ENCODE measurements around the gene EFNA1.
"Not testable (repeated sequence)": the region's sequence is repeated elsewhere in the genome, so short reads cannot be mapped to it uniquely, and the experiment has no call there.

Gene EFNA1

GRCh38 chr1:155110381-155110780 lies 17.3 kb upstream of the EFNA1 start:
- Histone ChIP-seq H3K9me3 (ENCODE audit: insufficient read depth, low read length) (no peaks in the 10 kb centered on the region), H3K9ac (ENCODE audit: insufficient read length, low read depth) (no peak overlapping the region), H3K4me3 (ENCODE audit: insufficient read length, low read depth) (no peak overlapping the region), H3K4me1 (ENCODE audit: insufficient read depth, insufficient read length) (peaks cover 9% of the 10 kb centered on the region), H3K27me3 (ENCODE audit: insufficient read depth, insufficient read length) (no peaks in the 10 kb centered on the region), H3K36me3 (ENCODE audit: insufficient read depth, insufficient read length, low read length) (no peaks in the 10 kb centered on the region)
- TF ChIP-seq SUZ12 (IDR thresholded peaks at IDR 0.05; ENCODE audit: extremely low read depth, insufficient read depth, insufficient read length) (no peak), ZNF274 (IDR thresholded peaks at IDR 0.05; ENCODE audit: low read depth, low read length) (no peak), YY1 (IDR thresholded peaks at IDR 0.05; ENCODE audit: insufficient read depth, insufficient read length) (no peak)
- no peak for DNase-seq (ENCODE audit: low read depth, low spot score)

- H3K36me3 ChIP-seq (ENCODE audit: insufficient read depth, insufficient read length, low read length) = no peaks in the 10 kb centered on the region
- H3K9me3 ChIP-seq (ENCODE audit: insufficient read depth, low read length) = no peaks in the 10 kb centered on the region
- no peak overlapping the region for H3K4me3 ChIP-seq (ENCODE audit: insufficient read length, low read depth)
- no peaks in the 10 kb centered on the region for H3K27me3 ChIP-seq (ENCODE audit: insufficient read depth, insufficient read length)
- no peak for DNase-seq (ENCODE audit: low read depth, low spot score)
- TF ChIP-seq YY1 (IDR thresholded peaks at IDR 0.05; ENCODE audit: insufficient read depth, insufficient read length) (no peak), ZNF274 (IDR thresholded peaks at IDR 0.05; ENCODE audit: low read depth, low read length) (no peak), SUZ12 (IDR thresholded peaks at IDR 0.05; ENCODE audit: extremely low read depth, insufficient read depth, insufficient read length) (no peak)
- H3K9ac ChIP-seq (ENCODE audit: insufficient read length, low read depth) = no peak overlapping the region
- H3K4me1 ChIP-seq (ENCODE audit: insufficient read depth, insufficient read length) = peaks cover 9% of the 10 kb centered on the region
These were observed 16.9 kb upstream of the EFNA1 start for GRCh38 chr1:155110826-155111225.

GRCh38 chr1:155113450-155113980 lies 14.2 kb upstream of the EFNA1 start:
- DNase-seq (ENCODE audit: low read depth, low spot score) = no peak
- Histone ChIP-seq H3K4me3 (ENCODE audit: insufficient read length, low read depth) (no peak overlapping the region), H3K9me3 (ENCODE audit: insufficient read depth, low read length) (no peaks in the 10 kb centered on the region), H3K4me1 (ENCODE audit: insufficient read depth, insufficient read length) (peaks cover 7% of the 10 kb centered on the region), H3K27me3 (ENCODE audit: insufficient read depth, insufficient read length) (no peaks in the 10 kb centered on the region), H3K36me3 (ENCODE audit: insufficient read depth, insufficient read length, low read length) (no peaks in the 10 kb centered on the region), H3K9ac (ENCODE audit: insufficient read length, low read depth) (no peak overlapping the region)
- no peak for TF ChIP-seq ZNF274 (IDR thresholded peaks at IDR 0.05; ENCODE audit: low read depth, low read length)
- no peak for TF ChIP-seq SUZ12 (IDR thresholded peaks at IDR 0.05; ENCODE audit: extremely low read depth, insufficient read depth, insufficient read length)
- no peak for TF ChIP-seq YY1 (IDR thresholded peaks at IDR 0.05; ENCODE audit: insufficient read depth, insufficient read length)

GRCh38 chr1:155116113-155116764 lies 11.4 kb upstream of the EFNA1 start:
- Histone ChIP-seq H3K9ac (ENCODE audit: insufficient read length, low read depth) (no peak overlapping the region), H3K27me3 (ENCODE audit: insufficient read depth, insufficient read length) (peaks cover 15% of the 10 kb centered on the region), H3K36me3 (ENCODE audit: insufficient read depth, insufficient read length, low read length) (no peaks in the 10 kb centered on the region), H3K4me1 (ENCODE audit: insufficient read depth, insufficient read length) (peaks cover 7% of the 10 kb centered on the region), H3K9me3 (ENCODE audit: insufficient read depth, low read length) (no peaks in the 10 kb centered on the region), H3K4me3 (ENCODE audit: insufficient read length, low read depth) (no peak overlapping the region)
- TF ChIP-seq SUZ12 (IDR thresholded peaks at IDR 0.05; ENCODE audit: extremely low read depth, insufficient read depth, insufficient read length) (no peak), ZNF274 (IDR thresholded peaks at IDR 0.05; ENCODE audit: low read depth, low read length) (no peak), YY1 (IDR thresholded peaks at IDR 0.05; ENCODE audit: insufficient read depth, insufficient read length) (no peak)
- no peak for DNase-seq (ENCODE audit: low read depth, low spot score)

GRCh38 chr1:155117610-155118009 lies 10.1 kb upstream of the EFNA1 start:
- no peak overlapping the region for H3K4me3 ChIP-seq (ENCODE audit: insufficient read length, low read depth)
- no peak overlapping the region for H3K9ac ChIP-seq (ENCODE audit: insufficient read length, low read depth)
- peaks cover 25% of the 10 kb centered on the region for H3K27me3 ChIP-seq (ENCODE audit: insufficient read depth, insufficient read length)
- no peak for DNase-seq (ENCODE audit: low read depth, low spot score)
- no peaks in the 10 kb centered on the region for H3K9me3 ChIP-seq (ENCODE audit: insufficient read depth, low read length)
- H3K4me1 ChIP-seq (ENCODE audit: insufficient read depth, insufficient read length) = no peaks in the 10 kb centered on the region
- no peaks in the 10 kb centered on the region for H3K36me3 ChIP-seq (ENCODE audit: insufficient read depth, insufficient read length, low read length)
- TF ChIP-seq ZNF274 (IDR thresholded peaks at IDR 0.05; ENCODE audit: low read depth, low read length) = no peak
- no peak for TF ChIP-seq YY1 (IDR thresholded peaks at IDR 0.05; ENCODE audit: insufficient read depth, insufficient read length)
- TF ChIP-seq SUZ12 (IDR thresholded peaks at IDR 0.05; ENCODE audit: extremely low read depth, insufficient read depth, insufficient read length) = no peak

GRCh38 chr1:155118090-155118489 lies 9.6 kb upstream of the EFNA1 start:
- H3K9me3 ChIP-seq (ENCODE audit: insufficient read depth, low read length); H3K36me3 ChIP-seq (ENCODE audit: insufficient read depth, insufficient read length, low read length); H3K4me3 ChIP-seq (ENCODE audit: insufficient read length, low read depth); DNase-seq (ENCODE audit: low read depth, low spot score); H3K9ac ChIP-seq (ENCODE audit: insufficient read length, low read depth); H3K4me1 ChIP-seq (ENCODE audit: insufficient read depth, insufficient read length): not testable (repeated sequence)
- H3K27me3 ChIP-seq (ENCODE audit: insufficient read depth, insufficient read length) = peaks cover 29% of the 10 kb centered on the region

GRCh38 chr1:155120253-155120652 lies 7.4 kb upstream of the EFNA1 start:
- Histone ChIP-seq H3K9me3 (ENCODE audit: insufficient read depth, low read length) (no peaks in the 10 kb centered on the region), H3K9ac (ENCODE audit: insufficient read length, low read depth) (no peak overlapping the region), H3K27me3 (ENCODE audit: insufficient read depth, insufficient read length) (peaks cover 49% of the 10 kb centered on the region), H3K4me3 (ENCODE audit: insufficient read length, low read depth) (no peak overlapping the region), H3K36me3 (ENCODE audit: insufficient read depth, insufficient read length, low read length) (no peaks in the 10 kb centered on the region), H3K4me1 (ENCODE audit: insufficient read depth, insufficient read length) (peaks cover 7% of the 10 kb centered on the region)
- TF ChIP-seq YY1 (IDR thresholded peaks at IDR 0.05; ENCODE audit: insufficient read depth, insufficient read length) = no peak
- no peak for TF ChIP-seq SUZ12 (IDR thresholded peaks at IDR 0.05; ENCODE audit: extremely low read depth, insufficient read depth, insufficient read length)
- TF ChIP-seq ZNF274 (IDR thresholded peaks at IDR 0.05; ENCODE audit: low read depth, low read length) = no peak
- no peak for DNase-seq (ENCODE audit: low read depth, low spot score)
